ENCODE results near the gene ACAP3.

ACAP3 gene

GRCh38 chr1:1244192-1244811 lies 63.4 kb downstream of the ACAP3 start:
- Histone ChIP-seq H3K4me1 (peaks cover 9 to 70% (median 46%) of the 10 kb centered on the region in 10 experiments), H3K27me3 (peaks cover 34 to 62% (median 46%) of the 10 kb centered on the region in 11 experiments), H3K9me3 (replicated peaks in 1 of 11) (no peaks in the 10 kb centered on the region), H3K36me3 (no peaks in the 10 kb centered on the region), H3K4me3 (no peak overlapping the region), H3K9ac (no peak overlapping the region), H4K20me1 (peaks cover 27 to 80% (median 65%) of the 10 kb centered on the region in 11 experiments; a peak in 21 of 22 replicates), H3K4me2 (peak overlapping the region in 7 of 11 experiments; percentile 15 to 46 (median 34); a peak in 10 of 22 replicates), H3K27ac (no peak overlapping the region)
- TF ChIP-seq Cebpa-rat (IDR thresholded peaks at IDR 0.05): no peak

- Histone ChIP-seq H3K4me1 (peaks cover 9 to 74% (median 48%) of the 10 kb centered on the region in 10 experiments), H3K4me2 (peak overlapping the region in 7 of 11 experiments; percentile 15 to 46 (median 34); a peak in 10 of 22 replicates), H4K20me1 (peaks cover 27 to 85% (median 66%) of the 10 kb centered on the region in 11 experiments; a peak in 21 of 22 replicates), H3K9me3 (replicated peaks in 1 of 11) (no peaks in the 10 kb centered on the region), H3K4me3 (no peak overlapping the region), H3K27me3 (peaks cover 34 to 62% (median 46%) of the 10 kb centered on the region in 11 experiments), H3K27ac (no peak overlapping the region), H3K36me3 (no peaks in the 10 kb centered on the region), H3K9ac (no peak overlapping the region)
- no peak for TF ChIP-seq Cebpa-rat (IDR thresholded peaks at IDR 0.05)
These were observed 63.9 kb downstream of the ACAP3 start for GRCh38 chr1:1243807-1244191.

- Histone ChIP-seq H3K4me1 (peaks cover 9 to 79% (median 53%) of the 10 kb centered on the region in 10 experiments), H3K27me3 (peaks cover 31 to 63% (median 42%) of the 10 kb centered on the region in 11 experiments), H3K4me2 (peak overlapping the region in 6 of 11 experiments; percentile 18 to 56 (median 40); a peak in 9 of 22 replicates), H4K20me1 (peaks cover 27 to 86% (median 69%) of the 10 kb centered on the region in 11 experiments; a peak in 21 of 22 replicates), H3K27ac (no peak overlapping the region), H3K4me3 (no peak overlapping the region), H3K9me3 (replicated peaks in 1 of 11) (no peaks in the 10 kb centered on the region), H3K9ac (no peak overlapping the region), H3K36me3 (no peaks in the 10 kb centered on the region)
- no peak for TF ChIP-seq Cebpa-rat (IDR thresholded peaks at IDR 0.05)
These were observed 64.5 kb downstream of the ACAP3 start for GRCh38 chr1:1243266-1243660.

- no peak for TF ChIP-seq Cebpa-rat (IDR thresholded peaks at IDR 0.05)
- peak overlapping the region in 8 of 11 experiments; percentile 71 to 92 (median 88); a peak in 14 of 22 replicates for H3K4me2 ChIP-seq
- peaks cover 21 to 86% (median 69%) of the 10 kb centered on the region in 11 experiments; a peak in 21 of 22 replicates for H4K20me1 ChIP-seq
- H3K36me3 ChIP-seq: no peaks in the 10 kb centered on the region
- no peak overlapping the region for H3K4me3 ChIP-seq
- no peak overlapping the region; a peak in 1 of 22 replicates for H3K9ac ChIP-seq
- no peak overlapping the region for H3K27ac ChIP-seq
- H3K4me1 ChIP-seq: peaks cover 14 to 85% (median 59%) of the 10 kb centered on the region in 10 experiments
- peaks cover 25 to 63% (median 36%) of the 10 kb centered on the region in 11 experiments for H3K27me3 ChIP-seq
- H3K9me3 ChIP-seq (replicated peaks in 1 of 11): no peaks in the 10 kb centered on the region
These were observed 65.1 kb downstream of the ACAP3 start for GRCh38 chr1:1242461-1243265.

Measured in BLaER1 treated with 17β-estradiol and CSF1 and Interleukin-3, amounts not matched to agents 10 nM and 100 nM (cell line).